ENCODE measurements around the gene MYO1E.
"Not testable (repeated sequence)": the region's sequence is repeated elsewhere in the genome, so short reads cannot be mapped to it uniquely, and the experiment has no call there.

The MYO1E gene

GRCh38 chr15:59340325-59340724 is 32.3 kb downstream of the MYO1E start:
- no peak for TF ChIP-seq CTCF (IDR thresholded peaks at IDR 0.05; ENCODE audit: low read depth, low read length, missing control alignments)
- no peak for DNase-seq (ENCODE audit: low read depth)
- no peak overlapping the region for H3K4me3 ChIP-seq (ENCODE audit: low read depth, low read length)

GRCh38 chr15:59339252-59339672 is 33.4 kb downstream of the MYO1E start:
- H3K4me3 ChIP-seq (ENCODE audit: low read depth, low read length): no peak overlapping the region
- TF ChIP-seq CTCF (IDR thresholded peaks at IDR 0.05; ENCODE audit: low read depth, low read length, missing control alignments): no peak
- DNase-seq (ENCODE audit: low read depth): no peak

GRCh38 chr15:59338414-59338813 is 34.3 kb downstream of the MYO1E start:
- H3K4me3 ChIP-seq (ENCODE audit: low read depth, low read length): no peak overlapping the region
- no peak for DNase-seq (ENCODE audit: low read depth)
- no peak for TF ChIP-seq CTCF (IDR thresholded peaks at IDR 0.05; ENCODE audit: low read depth, low read length, missing control alignments)

- DNase-seq (ENCODE audit: low read depth); H3K4me3 ChIP-seq (ENCODE audit: low read depth, low read length): not testable (repeated sequence)
Observed at GRCh38 chr15:59336725-59337124, 35.9 kb downstream of the MYO1E start.

GRCh38 chr15:59335207-59335786 is 37.4 kb downstream of the MYO1E start:
- H3K4me3 ChIP-seq (ENCODE audit: low read depth, low read length): no peak overlapping the region; the same call in 1 of the 2 replicates
- DNase-seq (ENCODE audit: low read depth): no peak
- TF ChIP-seq CTCF (IDR thresholded peaks at IDR 0.05; ENCODE audit: low read depth, low read length, missing control alignments): no peak

GRCh38 chr15:59334076-59334415 is 38.6 kb downstream of the MYO1E start:
- no peak overlapping the region for H3K4me3 ChIP-seq (ENCODE audit: low read depth, low read length)
- no peak for TF ChIP-seq CTCF (IDR thresholded peaks at IDR 0.05; ENCODE audit: low read depth, low read length, missing control alignments)
- no peak for DNase-seq (ENCODE audit: low read depth)

- DNase-seq (ENCODE audit: low read depth): no peak
- TF ChIP-seq CTCF (IDR thresholded peaks at IDR 0.05; ENCODE audit: low read depth, low read length, missing control alignments): no peak
- no peak overlapping the region for H3K4me3 ChIP-seq (ENCODE audit: low read depth, low read length)
Observed at GRCh38 chr15:59333401-59334075, 39.1 kb downstream of the MYO1E start.
